H54 (cell line): ENCODE results near the gene HTR6.

ENCODE experiments used
- DNase-seq: peaks from one replicate; pipeline ENCODE4 v3.0.0; 2011; ENCODE audit warnings: low spot score, mixed read lengths; ENCODE audit not compliant: insufficient read length
- FAIRE-seq: peaks from 3 replicates; lab custom pipeline; 2011; peaks lifted over from hg19 to GRCh38; lab: Jason Lieb, UNC
- POLR2A ChIP-seq: IDR thresholded peaks from 2 replicates; pipeline ENCODE4 v1.6.1; 2011; ENCODE audit warnings: low read depth, mild to moderate bottlenecking, low read length

Gene HTR6

DNA sequence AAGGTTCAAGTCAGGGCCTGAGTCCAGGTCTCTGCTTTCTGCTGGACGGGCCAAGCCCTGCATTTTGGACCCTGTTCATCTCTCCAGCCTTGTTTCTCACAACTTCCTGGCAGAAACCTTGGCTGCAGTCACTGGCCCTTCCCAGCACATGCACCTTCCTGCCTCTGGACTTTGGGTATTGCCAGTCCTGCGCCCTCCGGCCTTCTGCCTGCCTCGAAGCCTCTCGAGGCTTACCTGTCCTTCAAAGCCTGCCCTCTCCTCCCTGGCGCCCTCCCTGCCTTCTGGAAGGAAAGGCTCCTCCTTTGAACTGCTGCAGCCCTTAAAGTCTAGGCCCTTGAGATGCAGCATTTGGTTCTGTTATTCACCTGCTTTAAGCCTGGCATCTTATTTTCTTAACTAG is 52.8 kb downstream of the HTR6 start:
- no peak for TF ChIP-seq POLR2A
- DNase-seq: no peak
- FAIRE-seq: no peak

DNA sequence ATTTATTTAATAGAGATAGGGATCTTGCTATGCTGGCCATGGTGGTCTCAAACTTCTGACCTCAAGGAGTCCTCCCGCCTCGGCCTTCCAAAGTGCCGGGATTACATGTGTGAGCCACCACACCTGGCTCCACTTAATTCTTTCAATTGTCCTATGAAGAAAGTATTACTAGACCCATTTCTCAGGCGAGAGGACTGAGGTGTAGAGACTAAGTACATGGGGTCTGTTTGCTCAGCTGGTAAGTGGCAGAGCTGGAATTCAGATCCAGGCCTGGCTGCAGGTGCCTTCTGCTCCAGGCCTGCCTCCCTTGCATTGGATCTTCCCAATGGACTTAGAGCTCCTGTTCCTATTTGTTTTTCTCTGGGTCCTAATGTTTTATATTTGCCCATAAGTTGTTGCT is 55.5 kb downstream of the HTR6 start:
- TF ChIP-seq POLR2A: no peak
- FAIRE-seq (no peak), DNase-seq (no peak)

DNA sequence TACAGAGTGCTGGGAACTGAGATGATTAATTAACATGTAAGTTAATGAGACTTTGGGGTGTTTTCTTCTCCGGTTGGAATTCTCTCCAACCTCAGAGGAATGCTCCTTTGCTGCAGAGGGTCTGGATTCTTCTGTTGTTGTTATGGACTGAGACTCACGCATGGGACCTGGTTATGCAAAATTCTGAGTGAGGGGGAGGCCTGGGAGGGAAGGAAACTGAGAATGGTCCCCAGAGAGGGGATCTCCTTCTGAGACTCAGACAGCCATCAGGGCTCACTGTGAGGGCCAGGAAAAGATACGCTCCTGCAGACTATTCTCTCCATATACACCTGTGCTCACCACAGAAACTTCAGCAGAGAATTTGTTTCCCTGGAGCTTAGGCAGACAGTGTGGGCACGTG is 56.3 kb downstream of the HTR6 start:
- TF ChIP-seq POLR2A: no peak
- FAIRE-seq (no peak), DNase-seq (no peak)

DNA sequence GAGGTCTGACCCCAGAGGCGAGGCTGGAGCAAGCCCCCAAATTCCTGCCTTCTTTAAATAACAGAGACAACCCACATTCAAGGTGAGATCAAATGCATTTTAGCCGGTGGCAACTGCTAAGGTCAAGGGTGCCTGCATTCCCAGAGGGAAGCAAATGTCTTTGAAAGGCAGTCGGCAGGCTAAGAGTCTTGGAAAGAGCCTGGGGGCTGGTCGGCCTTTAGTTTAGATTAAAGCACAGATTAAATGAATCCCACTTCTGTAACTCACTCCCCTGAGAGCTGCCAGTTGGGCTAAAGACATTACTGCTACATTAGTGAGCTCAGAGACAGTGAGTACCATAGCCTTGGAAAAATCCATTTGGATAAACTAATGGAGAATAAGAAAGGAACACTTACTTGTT is 59.2 kb downstream of the HTR6 start:
- DNase-seq: no peak
- FAIRE-seq: no peak
- TF ChIP-seq POLR2A: no peak

DNA sequence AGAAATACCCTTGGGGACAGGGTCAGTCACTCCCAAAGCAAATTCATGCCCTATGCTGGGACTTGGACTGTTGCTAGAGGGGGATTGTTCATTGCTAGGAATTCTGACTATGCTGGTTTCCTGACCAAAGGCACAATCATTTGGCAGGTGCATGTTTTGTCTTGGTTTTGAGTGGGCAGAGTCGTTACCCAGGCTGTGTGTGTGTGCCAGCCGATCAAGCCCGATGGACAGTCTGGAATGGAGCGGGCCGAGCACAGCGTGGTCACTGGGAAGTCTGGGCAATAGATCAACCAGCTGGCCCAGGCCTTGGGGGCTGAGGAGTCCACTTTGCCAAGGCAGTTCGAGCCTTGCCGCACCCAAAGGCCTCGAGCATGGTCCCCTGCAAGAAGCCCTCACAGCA is 60.9 kb downstream of the HTR6 start:
- FAIRE-seq (no peak), DNase-seq (no peak)
- no peak for TF ChIP-seq POLR2A

DNA sequence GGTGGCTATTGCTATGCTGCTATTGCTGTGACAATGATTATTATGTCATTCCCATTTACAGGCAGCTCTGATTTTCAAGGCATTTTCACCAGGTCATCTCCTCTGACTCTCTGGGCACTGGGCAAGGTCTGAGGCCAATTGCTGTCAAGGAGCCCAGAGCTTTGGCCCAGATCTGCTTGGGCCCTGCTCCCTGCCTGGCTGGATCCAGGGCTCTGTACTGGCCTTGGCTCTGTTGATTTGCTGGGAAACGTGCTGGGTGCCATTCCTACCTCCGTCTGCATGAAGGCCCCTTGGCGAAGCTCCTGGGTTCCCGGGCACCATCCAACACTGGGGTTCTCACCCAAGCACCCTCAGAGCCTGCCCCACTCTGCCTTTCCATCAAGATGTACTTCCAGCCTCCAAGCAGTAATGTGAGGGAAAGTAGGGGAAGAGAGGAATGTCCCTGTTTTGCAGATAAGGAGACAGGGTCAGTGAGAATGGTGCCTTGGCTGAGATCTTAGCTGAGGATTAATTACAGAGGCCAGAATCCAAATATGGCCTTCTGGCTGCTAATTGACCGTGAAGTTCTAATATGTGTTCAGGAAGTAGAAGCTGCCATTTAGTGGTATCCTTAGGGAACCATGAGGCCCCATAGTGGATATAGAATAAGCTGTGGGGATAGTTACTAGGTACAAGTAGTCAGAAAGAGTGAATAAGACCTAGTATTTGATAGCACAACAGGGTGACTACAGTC is 63.9 kb downstream of the HTR6 start:
- DNase-seq: no peak
- TF ChIP-seq POLR2A: no peak
- FAIRE-seq: no peak

DNA sequence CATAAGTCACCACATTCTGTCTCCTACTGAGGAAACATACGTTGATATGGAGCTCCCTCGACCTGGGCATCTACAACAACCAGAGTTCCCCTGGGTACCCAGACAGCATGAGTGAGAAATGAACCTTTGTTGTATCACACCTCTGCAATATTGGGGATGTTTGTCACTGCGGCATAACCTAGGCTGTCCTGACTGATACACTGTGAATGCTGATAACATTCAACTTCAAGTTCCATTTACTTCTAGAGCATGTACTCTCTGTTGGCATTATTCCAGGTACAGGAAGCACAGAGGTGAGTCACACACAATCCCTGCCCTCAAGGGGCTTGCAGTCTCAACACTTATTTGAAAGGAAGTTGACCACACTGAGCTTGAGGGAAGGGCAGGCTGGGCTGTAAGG is 65.6 kb downstream of the HTR6 start:
- no peak for DNase-seq
- FAIRE-seq: no peak
- no peak for TF ChIP-seq POLR2A
